HepG2 (cell line): Measurements from ENCODE around the gene TENT5A. TPM values are rescaled to one million over a fixed set of nuclear protein-coding genes. Genes with fewer than 3 reads are reported as not detected.

Experiments
- ATAC-seq: fragments of 200-7000 bp; cut with Tn5 transposase; 3 replicates; pipeline ENCODE4 v1.9.1; 2020; ENCODE audit warnings: mild to moderate bottlenecking, moderate library complexity
- BruUV-seq: library from RNA; stranded (reverse); fragments of 400-500 nt; replicated peaks from 2 replicates; lab custom pipeline; 2021; lab: Mats Ljungman, UMichigan
- CTCF ChIA-PET: fragments of 300-600 bp; formaldehyde crosslinking; extraction: SDS; loops from one replicate; lab custom pipeline; 2021; ENCODE audit warnings: low total read pairs, inconsistent platforms, low intra/inter-chr PET ratio; lab: Yijun Ruan, JAX
- POLR2A ChIA-PET: fragments of 350-600 bp; sonication (Branson Sonifier 250); formaldehyde crosslinking; loops from one replicate; lab custom pipeline; 2020; ENCODE audit warnings: antibody characterized with exemption, inconsistent platforms; lab: Yijun Ruan, JAX
- DNase-seq: peaks from one replicate; pipeline ENCODE4 v3.0.0-alpha.2; 2015; ENCODE audit warnings: low spot score
- FAIRE-seq: peaks from 3 replicates; lab custom pipeline; 2011; peaks lifted over from hg19 to GRCh38; lab: Jason Lieb, UNC
- H2AFZ ChIP-seq: one replicate; pipeline ENCODE4 v1.6.1; 2011; ENCODE audit warnings: low read length, inconsistent platforms
- H3K27ac ChIP-seq: fragments of 300-600 bp; 3 replicates; pipeline ENCODE4 v1.8.0; 2011; ENCODE audit warnings: mixed run types, mild to moderate bottlenecking, mixed read lengths, low read length, inconsistent platforms; ENCODE audit not compliant: insufficient read depth; ENCODE audit errors: extremely low read length
- H3K27me3 ChIP-seq, 2 experiments: fragments of 200-600 bp in 1 of 2; 2 replicates in 1 of 2; 3 replicates in 1 of 2; pipeline versions ENCODE4 v1.6.0 to v1.8.0; 2011; ENCODE audit warnings: low read length in 2 of 2, mild to moderate bottlenecking in 2 of 2, moderate library complexity in 2 of 2, inconsistent platforms in 1 of 2; ENCODE audit not compliant: insufficient read depth in 2 of 2, control insufficient read depth in 1 of 2
- H3K36me3 ChIP-seq, 2 experiments: fragments of 200-600 bp in 1 of 2; replicated peaks in 1 of 2; 2 replicates in 1 of 2; 3 replicates in 1 of 2; pipeline versions ENCODE4 v1.5.1 to v1.8.0; 2011; ENCODE audit warnings: low read length in 2 of 2, inconsistent platforms in 1 of 2; ENCODE audit not compliant: insufficient read depth in 2 of 2, control insufficient read depth in 1 of 2
- H3K4me1 ChIP-seq: 2 replicates; pipeline ENCODE4 v1.5.1; 2012; ENCODE audit warnings: low read length, inconsistent platforms; ENCODE audit not compliant: insufficient read depth
- H3K4me2 ChIP-seq: 2 replicates; pipeline ENCODE4 v1.6.0; 2011; ENCODE audit warnings: low read depth, low read length, inconsistent platforms
- H3K4me3 ChIP-seq, 3 experiments: fragments of 200-600 bp in 1 of 3; sonication (generic), shearing (Covaris generic) in 1 of 3; replicated peaks in 1 of 3; 2 replicates each; pipeline ENCODE4 v1.5.1; 2011 to 2016; ENCODE audit warnings: low read length in 3 of 3, inconsistent platforms in 2 of 3, low read depth in 2 of 3, mild to moderate bottlenecking in 2 of 3, control low read depth in 1 of 3, mixed read lengths in 1 of 3; ENCODE audit not compliant: insufficient read depth in 1 of 3
- H3K79me2 ChIP-seq: one replicate; pipeline ENCODE4 v1.6.1; 2011; ENCODE audit warnings: low read length, inconsistent platforms; ENCODE audit not compliant: insufficient read depth
- H3K9ac ChIP-seq: 2 replicates; pipeline ENCODE4 v1.6.0; 2011; ENCODE audit warnings: mild to moderate bottlenecking, low read depth, low read length, inconsistent platforms; ENCODE audit not compliant: insufficient read depth
- H3K9me3 ChIP-seq: 2 replicates; pipeline ENCODE4 v1.5.1; 2012; ENCODE audit warnings: mild to moderate bottlenecking, low read length
- H4K20me1 ChIP-seq: 2 replicates; pipeline ENCODE4 v1.6.0; 2011; ENCODE audit warnings: inconsistent platforms, mild to moderate bottlenecking, low read length, moderate library complexity; ENCODE audit not compliant: insufficient read depth
- GABPB1 ChIP-seq: IDR thresholded peaks from 2 replicates; pipeline ENCODE4 v1.6.1; 2016; ENCODE audit warnings: mild to moderate bottlenecking, missing genetic modification reagents, moderate library complexity, missing compliant biosample characterization
- HOXD1 ChIP-seq: sonication (generic); formaldehyde crosslinking; IDR thresholded peaks from 2 replicates; pipeline ENCODE4 v1.5.0; 2020; ENCODE audit warnings: missing genetic modification reagents
- KMT2A ChIP-seq: sonication (generic); formaldehyde crosslinking; IDR thresholded peaks from 2 replicates; pipeline ENCODE4 v1.4.0; 2020; ENCODE audit warnings: missing genetic modification reagents
- MED13 ChIP-seq: sonication (generic); formaldehyde crosslinking; IDR thresholded peaks from 2 replicates; pipeline ENCODE4 v1.5.0; 2020; ENCODE audit warnings: missing genetic modification reagents
- SATB2 ChIP-seq: sonication (generic); formaldehyde crosslinking; IDR thresholded peaks from 2 replicates; pipeline ENCODE4 v1.5.0; 2020; ENCODE audit warnings: missing genetic modification reagents
- SIX1 ChIP-seq: sonication (generic); formaldehyde crosslinking; IDR thresholded peaks from 2 replicates; pipeline ENCODE4 v1.4.0; 2020; ENCODE audit warnings: missing genetic modification reagents, borderline replicate concordance
- TOPORS ChIP-seq: sonication (generic); formaldehyde crosslinking; IDR thresholded peaks from 2 replicates; pipeline ENCODE4 v1.8.0; 2023; ENCODE audit warnings: mild to moderate bottlenecking, missing genetic modification reagents
- U2AF2 ChIP-seq: fragments of 200-400 bp; formaldehyde crosslinking; IDR thresholded peaks from 2 replicates; pipeline ENCODE4 v1.6.1; 2017; ENCODE audit warnings: low read depth, mild to moderate bottlenecking, low read length
- ZBTB1 ChIP-seq: sonication (generic); formaldehyde crosslinking; IDR thresholded peaks from 2 replicates; pipeline ENCODE4 v1.4.0; 2020; ENCODE audit warnings: missing genetic modification reagents, borderline replicate concordance
- ZFY ChIP-seq: sonication (generic); formaldehyde crosslinking; IDR thresholded peaks from 2 replicates; pipeline ENCODE4 v1.4.0; 2020; ENCODE audit warnings: missing genetic modification reagents
- ZNF143 ChIP-seq: sonication (generic); formaldehyde crosslinking; IDR thresholded peaks from 2 replicates; pipeline ENCODE4 v1.4.0; 2020; ENCODE audit warnings: missing genetic modification reagents
- ZNF569 ChIP-seq: sonication (generic); formaldehyde crosslinking; IDR thresholded peaks from 2 replicates; pipeline ENCODE4 v1.5.0; 2020; ENCODE audit warnings: mild to moderate bottlenecking, missing genetic modification reagents, moderate library complexity, borderline replicate concordance
- WGBS: methylation state at CpG from one replicate; pipeline ENCODE4 v1.1.6; 2017; ENCODE audit warnings: low lambda C conversion rate; 5-methylcytosine and 5-hydroxymethylcytosine counted together
- in situ Hi-C: cut with HindIII; loops from 2 replicates; pipeline ENCODE4 v1.10.0; 2017; ENCODE audit warnings: low pct_unique_long_range_greater_than_20kb; ENCODE audit not compliant: extremely low pct_ligation_motif_present
- intact Hi-C: fragments of 100-400 bp; cut with micrococcal nuclease; formaldehyde crosslinking; loops from one replicate; pipeline ENCODE4 v1.10.0; 2022; ENCODE audit not compliant: unreplicated experiment
- polyA plus RNA-seq, 8 experiments: library from polyadenylated mRNA; depleted of rRNA in 3 of 8; stranded (reverse) in 7 of 8; unstranded in 1 of 8; fragments of >200 nt; fragmentation: Illumina TruSeq in 4 of 8; extraction: Trizol in 4 of 8; gene quantifications; 2 replicates each; pipeline versions ENCODE4 v1.2.1 to v1.2.3, GENCODE V29; 2011 to 2016; ENCODE audit warnings: low read depth in 4 of 8, missing spikeins in 1 of 8, mixed read lengths in 1 of 8; ENCODE audit not compliant: insufficient read depth in 1 of 8
- total RNA-seq, 5 experiments: library from RNA; depleted of rRNA; stranded (reverse); fragments of >200 nt; fragmentation: Illumina TruSeq; extraction: Trizol; gene quantifications; 2 replicates each; pipeline ENCODE4 v1.2.3, GENCODE V29; 2016; ENCODE audit warnings: low read depth in 1 of 5
- TF ChIP-seq, protein P1 (sequence below): sonication (generic); formaldehyde crosslinking; IDR thresholded peaks from 2 replicates; pipeline ENCODE4 v1.5.1; 2020; ENCODE audit warnings: mild to moderate bottlenecking, missing genetic modification reagents
- TF ChIP-seq, protein P2 (sequence below): sonication (generic); formaldehyde crosslinking; conservative IDR thresholded peaks from 2 replicates; pipeline ENCODE4 v1.4.0; 2020; ENCODE audit warnings: missing genetic modification reagents

Gene TENT5A
- total and polyA plus RNA-seq, 2 of the 13 experiments (the other 11 are each of a cell fraction or from before 2014, with no cell fraction given) = 8.0 to 13.8 TPM

DNA sequence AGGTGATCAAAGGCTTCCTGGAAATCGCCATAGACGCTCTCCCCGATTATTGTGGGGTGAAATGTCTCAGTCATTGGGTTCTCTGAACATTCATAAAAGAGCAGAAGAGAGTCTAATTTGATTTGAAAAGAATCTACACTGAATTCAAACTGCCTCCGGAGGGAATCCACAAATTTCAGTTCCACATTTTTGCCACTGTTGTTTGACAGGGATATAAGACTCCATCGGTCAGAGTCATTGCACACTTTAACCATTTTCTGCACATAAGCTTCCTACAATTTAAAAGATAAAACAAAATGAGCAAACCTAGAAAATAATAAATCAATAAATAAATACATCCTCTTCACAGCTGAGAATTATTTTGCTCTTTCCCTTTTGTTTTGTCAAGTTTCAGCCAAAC, 2.3 kb downstream of the TENT5A start:
- no peaks in the 10 kb centered on the region for H3K27me3 ChIP-seq
- ATAC-seq = no peak
- TF ChIP-seq KMT2A (CRISPR knock-in tag) = peak; percentile 6; the same call in 1 of the 2 replicates
- no peak for TF ChIP-seq MED13 (CRISPR knock-in tag)
- H3K27ac ChIP-seq = no peak overlapping the region
- in situ Hi-C loops = loop anchor here (5.0 kb wide), 1 partner anchor 247 kb away; no protein-coding TSS in a partner anchor
- FAIRE-seq = no peak
- no peak overlapping the region for H2AFZ ChIP-seq
- H3K79me2 ChIP-seq = peaks cover 44% of the 10 kb centered on the region
- H4K20me1 ChIP-seq = peaks cover 17% of the 10 kb centered on the region
- H3K36me3 ChIP-seq = peaks cover 2 to 14% of the 10 kb centered on the region in 2 experiments; a peak in 4 of 5 replicates
- intact Hi-C loops = loop anchor here (5.0 to 10.0 kb wide), 5 partner anchors 57 to 427 kb away; no protein-coding TSS in a partner anchor
- BruUV-seq = TSS peak; percentile 38
- H3K9me3 ChIP-seq = no peaks in the 10 kb centered on the region
- H3K4me1 ChIP-seq = peaks cover 41% of the 10 kb centered on the region
- peak overlapping the region; percentile 76 for H3K9ac ChIP-seq
- DNase-seq = no peak
- CTCF ChIA-PET = no interaction called here
- 36% methylated on average over 5 of the region's 5 CpGs for WGBS
- H3K4me2 ChIP-seq = peak overlapping the region; percentile 93
- H3K4me3 ChIP-seq = peak overlapping the region; percentile 79 to 91 (median 90); a peak in 5 of 6 replicates
- POLR2A ChIA-PET = no interaction called here

DNA sequence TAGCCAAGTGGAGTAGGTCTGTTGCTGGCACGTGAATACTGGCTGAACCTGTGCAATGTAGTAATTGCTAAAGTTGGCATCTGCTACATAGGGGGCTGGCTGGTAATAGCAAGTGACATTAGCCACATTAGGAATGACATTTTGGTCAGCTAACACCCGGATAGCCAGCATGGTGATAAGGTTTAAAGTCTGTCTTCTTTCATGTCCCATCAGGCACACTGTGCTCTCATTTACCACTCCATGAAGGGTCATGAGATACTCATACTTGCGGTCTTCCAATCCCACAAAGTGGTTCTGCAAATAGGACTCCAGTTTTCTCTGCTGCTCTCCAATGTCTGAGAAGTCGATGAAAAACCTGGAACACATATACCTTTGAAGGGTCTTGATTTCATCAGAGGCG, 2.8 kb downstream of the TENT5A start:
- TF ChIP-seq ZFY (no peak), HOXD1 (CRISPR knock-in tag) (no peak), ZNF569 (CRISPR knock-in tag) (no peak), U2AF2 (no peak), ZBTB1 (CRISPR knock-in tag) (no peak), TOPORS (CRISPR knock-in tag) (no peak), SATB2 (CRISPR knock-in tag) (no peak), SIX1 (CRISPR knock-in tag) (no peak), ZNF143 (CRISPR knock-in tag) (no peak), GABPB1 (CRISPR knock-in tag) (no peak)
- TF ChIP-seq, protein P1, sequence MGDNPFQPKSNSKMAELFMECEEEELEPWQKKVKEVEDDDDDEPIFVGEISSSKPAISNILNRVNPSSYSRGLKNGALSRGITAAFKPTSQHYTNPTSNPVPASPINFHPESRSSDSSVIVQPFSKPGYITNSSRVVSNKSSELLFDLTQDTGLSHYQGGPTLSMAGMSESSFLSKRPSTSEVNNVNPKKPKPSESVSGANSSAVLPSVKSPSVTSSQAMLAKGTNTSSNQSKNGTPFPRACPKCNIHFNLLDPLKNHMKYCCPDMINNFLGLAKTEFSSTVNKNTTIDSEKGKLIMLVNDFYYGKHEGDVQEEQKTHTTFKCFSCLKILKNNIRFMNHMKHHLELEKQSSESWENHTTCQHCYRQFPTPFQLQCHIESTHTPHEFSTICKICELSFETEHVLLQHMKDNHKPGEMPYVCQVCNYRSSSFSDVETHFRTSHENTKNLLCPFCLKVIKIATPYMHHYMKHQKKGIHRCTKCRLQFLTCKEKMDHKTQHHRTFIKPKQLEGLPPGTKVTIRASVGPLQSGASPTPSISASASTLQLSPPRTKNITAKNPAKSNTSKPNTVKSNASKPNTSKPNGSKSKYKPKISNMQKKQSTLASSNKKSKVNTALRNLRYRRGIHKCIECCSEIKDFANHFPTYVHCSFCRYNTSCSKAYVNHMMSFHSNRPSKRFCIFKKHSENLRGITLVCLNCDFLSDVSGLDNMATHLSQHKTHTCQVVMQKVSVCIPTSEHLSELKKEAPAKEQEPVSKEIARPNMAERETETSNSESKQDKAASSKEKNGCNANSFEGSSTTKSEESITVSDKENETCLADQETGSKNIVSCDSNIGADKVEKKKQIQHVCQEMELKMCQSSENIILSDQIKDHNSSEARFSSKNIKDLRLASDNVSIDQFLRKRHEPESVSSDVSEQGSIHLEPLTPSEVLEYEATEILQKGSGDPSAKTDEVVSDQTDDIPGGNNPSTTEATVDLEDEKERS = no peak
- TF ChIP-seq, protein P2, sequence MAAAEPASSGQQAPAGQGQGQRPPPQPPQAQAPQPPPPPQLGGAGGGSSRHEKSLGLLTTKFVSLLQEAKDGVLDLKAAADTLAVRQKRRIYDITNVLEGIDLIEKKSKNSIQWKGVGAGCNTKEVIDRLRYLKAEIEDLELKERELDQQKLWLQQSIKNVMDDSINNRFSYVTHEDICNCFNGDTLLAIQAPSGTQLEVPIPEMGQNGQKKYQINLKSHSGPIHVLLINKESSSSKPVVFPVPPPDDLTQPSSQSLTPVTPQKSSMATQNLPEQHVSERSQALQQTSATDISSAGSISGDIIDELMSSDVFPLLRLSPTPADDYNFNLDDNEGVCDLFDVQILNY (CRISPR knock-in tag) = no peak
- Histone ChIP-seq H3K4me2 (peak overlapping the region; percentile 93), H3K9me3 (no peaks in the 10 kb centered on the region), H3K27ac (no peak overlapping the region), H3K27me3 (no peaks in the 10 kb centered on the region), H4K20me1 (peaks cover 17% of the 10 kb centered on the region), H3K79me2 (peaks cover 44% of the 10 kb centered on the region), H3K4me1 (peaks cover 41% of the 10 kb centered on the region), H3K9ac (peak overlapping the region; percentile 76; the same call in 1 of the 2 replicates), H3K36me3 (peaks cover 2 to 14% of the 10 kb centered on the region in 2 experiments; a peak in 4 of 5 replicates), H2AFZ (no peak overlapping the region), H3K4me3 (peak overlapping the region; percentile 79 to 91 (median 90); a peak in 5 of 6 replicates)
- no TSS peak for BruUV-seq
- CTCF ChIA-PET = no interaction called here
- DNase-seq = no peak
- intact Hi-C loops (loop anchor here (5.0 to 10.0 kb wide), 5 partner anchors 58 to 428 kb away; no protein-coding TSS in a partner anchor), in situ Hi-C loops (loop anchor here (5.0 kb wide), 1 partner anchor 248 kb away; no protein-coding TSS in a partner anchor)
- no peak for FAIRE-seq
- POLR2A ChIA-PET = no interaction called here
- no peak for ATAC-seq
- 66% methylated on average over 5 of the region's 5 CpGs for WGBS
